HL-60/S4 treated with retinoic acid at 250 ng/mL for 4 days and 3 days (cell line): ENCODE measurements around the gene ANO4.

Source experiments
- in situ Hi-C: fragments of 300-500 bp; cut with MboI; formaldehyde crosslinking; loops from 2 replicates; pipeline ENCODE4 v1.7.0; 2022; ENCODE audit warnings: low sequenced_read_pairs

Gene ANO4

GRCh38 chr12:100794441-100795173 lies at the start of gene ANO4:
Gene ANO4 (plus strand): TSS chr12:100794776. CDS start chr12:100901786, 107,010 bp downstream.
- in situ Hi-C loops, result no loop called here

GRCh38 chr12:100745378-100746071 lies 49.1 kb upstream of the ANO4 start:
- in situ Hi-C loops, result no loop called here

GRCh38 chr12:100752841-100753240 lies 41.7 kb upstream of the ANO4 start:
- in situ Hi-C loops, result no loop called here

GRCh38 chr12:100753837-100754236 lies 40.7 kb upstream of the ANO4 start:
- in situ Hi-C loops, result no loop called here

- in situ Hi-C loops, result no loop called here
Observed at GRCh38 chr12:100755186-100755585, 39.4 kb upstream of the ANO4 start.

- in situ Hi-C loops, result no loop called here
Observed at GRCh38 chr12:100758083-100758482, 36.5 kb upstream of the ANO4 start.

- in situ Hi-C loops, result no loop called here
Observed at GRCh38 chr12:100767371-100767770, 27.2 kb upstream of the ANO4 start.

GRCh38 chr12:100767950-100768349 lies 26.6 kb upstream of the ANO4 start:
- in situ Hi-C loops, result no loop called here

- in situ Hi-C loops, result no loop called here
Observed at GRCh38 chr12:100778967-100779590, 15.5 kb upstream of the ANO4 start.

- in situ Hi-C loops, result no loop called here
Observed at GRCh38 chr12:100789146-100789545, 5.4 kb upstream of the ANO4 start.

- in situ Hi-C loops, result no loop called here
Observed at GRCh38 chr12:100789975-100790374, 4.6 kb upstream of the ANO4 start.

- in situ Hi-C loops, result no loop called here
Observed at GRCh38 chr12:100790552-100790951, 4.0 kb upstream of the ANO4 start.

GRCh38 chr12:100793182-100793581 lies 1.4 kb upstream of the ANO4 start:
- in situ Hi-C loops, result no loop called here

GRCh38 chr12:100795174-100795799 lies 711 bp downstream of the ANO4 start:
- in situ Hi-C loops, result no loop called here

GRCh38 chr12:100795800-100796179 lies 1.2 kb downstream of the ANO4 start:
- in situ Hi-C loops, result no loop called here

GRCh38 chr12:100796621-100797020 lies 2.0 kb downstream of the ANO4 start:
- in situ Hi-C loops, result no loop called here

GRCh38 chr12:100797246-100797645 lies 2.7 kb downstream of the ANO4 start:
- in situ Hi-C loops, result no loop called here

GRCh38 chr12:100797786-100798185 lies 3.2 kb downstream of the ANO4 start:
- in situ Hi-C loops, result no loop called here

- in situ Hi-C loops, result no loop called here
Observed at GRCh38 chr12:100798286-100799160, 3.9 kb downstream of the ANO4 start.

GRCh38 chr12:100799770-100800169 lies 5.2 kb downstream of the ANO4 start:
- in situ Hi-C loops, result no loop called here

- in situ Hi-C loops, result no loop called here
Observed at GRCh38 chr12:100800723-100801122, 6.1 kb downstream of the ANO4 start.
